Epithelial cell of prostate (primary cell): ENCODE results near the gene RSRC1.
A peak's percentile ranks its signal among the peaks of the same experiment; 100 is the strongest.

Experiments used
- DNase-seq: peaks from one replicate; pipeline ENCODE4 v3.0.0-alpha.2; 2011; ENCODE audit warnings: low read depth, low spot score
- H3K27ac ChIP-seq: fragments of 450-650 bp; 2 replicates; pipeline ENCODE4 v1.5.1; 2017; ENCODE audit warnings: mild to moderate bottlenecking

RSRC1 gene

DNA sequence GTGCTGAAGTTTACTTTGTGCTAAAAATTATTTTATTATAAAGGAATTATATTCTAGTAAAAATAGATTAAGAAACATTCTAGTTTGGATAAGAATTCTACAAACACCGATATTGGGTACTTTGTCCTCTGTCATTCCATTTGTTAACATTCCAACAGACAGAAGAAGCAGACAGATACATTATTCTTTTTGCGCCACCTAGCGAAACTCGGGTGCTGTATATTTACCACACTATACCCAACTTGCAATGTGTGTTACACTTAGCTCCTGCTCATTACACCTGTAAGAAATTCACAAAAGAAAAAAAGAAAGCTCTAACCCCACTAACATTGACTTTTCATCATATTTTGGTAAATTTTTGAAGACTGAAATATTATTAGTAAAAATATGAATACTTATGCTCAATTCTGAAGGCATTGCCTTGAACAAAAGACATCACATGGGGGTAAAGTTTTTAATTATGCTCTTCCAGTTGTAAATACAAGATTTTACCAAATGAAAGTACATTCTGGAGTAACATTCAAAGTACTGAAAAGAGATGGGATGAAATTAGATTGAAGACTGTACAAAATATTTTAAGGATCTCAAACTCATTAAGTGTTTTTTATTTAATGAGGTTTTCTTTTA is 324.6 kb downstream of the RSRC1 start:
- no peak for DNase-seq
- H3K27ac ChIP-seq = no peak overlapping the region

DNA sequence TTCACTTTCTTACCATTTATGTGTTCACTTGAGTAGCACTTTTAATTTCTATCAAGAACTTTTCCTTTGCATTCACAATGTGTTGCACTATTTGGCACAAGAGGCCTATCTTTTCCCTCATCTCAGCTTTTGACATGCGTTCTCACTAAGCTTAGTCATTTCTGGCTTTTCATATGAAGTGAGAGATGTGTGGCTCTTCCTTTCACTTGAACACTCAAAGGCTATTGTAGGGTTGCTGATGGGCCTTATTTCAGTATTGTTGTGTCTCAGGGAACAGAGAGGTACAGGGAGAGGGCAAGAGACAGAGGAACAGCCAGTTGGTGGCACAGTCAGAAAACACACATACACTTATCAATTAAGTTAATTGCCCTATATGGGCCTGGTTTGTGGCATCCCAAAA is 333.7 kb downstream of the RSRC1 start:
- no peak overlapping the region for H3K27ac ChIP-seq
- DNase-seq = no peak

DNA sequence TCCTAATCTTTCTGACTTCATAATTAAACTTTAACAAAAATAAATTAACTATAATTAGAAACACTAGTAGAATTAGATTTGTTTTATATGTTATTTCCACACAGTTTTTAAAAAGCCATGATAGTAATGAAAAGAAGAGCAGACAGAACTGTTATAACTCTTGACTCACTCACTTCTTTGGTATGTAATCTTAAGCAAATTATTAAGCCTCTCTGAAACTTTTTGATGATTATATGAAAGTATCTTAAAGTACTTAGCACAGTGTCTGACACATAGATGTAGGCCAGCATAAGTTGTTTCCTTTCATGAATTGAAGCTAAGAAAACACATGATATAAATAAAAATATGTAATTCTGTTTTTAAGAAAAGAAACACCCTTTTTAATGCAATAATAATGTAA is 337.5 kb downstream of the RSRC1 start:
- no peak overlapping the region for H3K27ac ChIP-seq
- DNase-seq = no peak

DNA sequence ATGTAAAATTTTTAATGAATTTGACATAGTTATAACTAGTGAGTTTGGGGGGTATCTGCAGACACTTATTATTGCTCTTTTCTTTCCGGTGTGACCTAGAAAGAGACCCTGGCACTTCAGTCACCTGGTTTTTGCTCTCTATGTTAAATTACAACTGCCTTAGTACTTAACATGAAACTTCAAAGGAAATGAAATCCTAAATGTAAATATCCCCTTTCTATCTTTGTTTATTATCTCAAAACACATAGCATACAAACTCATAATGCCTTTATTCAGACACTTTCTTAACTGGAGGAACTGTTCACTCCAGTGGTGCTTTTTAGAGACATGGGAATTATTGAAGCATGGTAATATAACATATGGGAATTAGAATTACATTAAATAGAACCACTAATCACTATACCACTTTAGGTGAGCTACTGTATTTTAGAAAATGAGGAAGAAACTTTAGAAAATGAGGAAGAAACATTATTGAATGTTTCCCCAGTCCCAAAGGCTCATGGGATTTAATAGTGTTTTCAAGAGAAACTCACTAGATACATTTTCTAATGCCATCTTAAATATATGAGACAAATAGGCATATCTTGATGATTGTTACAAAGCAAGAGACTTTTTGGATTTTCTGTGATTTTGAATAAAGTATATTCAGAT is 341.6 kb downstream of the RSRC1 start:
- H3K27ac ChIP-seq = no peak overlapping the region
- no peak for DNase-seq

DNA sequence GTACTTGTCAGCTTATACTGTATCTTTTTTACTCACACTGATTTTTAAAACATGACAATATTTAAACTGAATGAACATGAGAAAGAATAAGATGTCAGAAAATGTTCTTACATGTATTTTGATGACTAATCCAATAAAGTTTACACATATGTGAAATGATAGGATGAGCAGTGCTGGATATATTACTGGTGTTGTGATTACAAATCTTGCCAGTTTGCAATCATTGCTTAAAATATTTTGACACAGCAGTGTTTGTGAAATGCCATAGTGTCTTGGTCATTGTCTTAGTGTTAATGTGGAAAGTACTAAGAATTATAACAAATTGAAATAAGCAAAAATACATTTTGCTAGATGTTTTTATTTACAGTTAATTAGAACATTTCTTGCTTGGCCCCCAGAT is 342.4 kb downstream of the RSRC1 start:
- no peak for DNase-seq
- no peak overlapping the region for H3K27ac ChIP-seq

DNA sequence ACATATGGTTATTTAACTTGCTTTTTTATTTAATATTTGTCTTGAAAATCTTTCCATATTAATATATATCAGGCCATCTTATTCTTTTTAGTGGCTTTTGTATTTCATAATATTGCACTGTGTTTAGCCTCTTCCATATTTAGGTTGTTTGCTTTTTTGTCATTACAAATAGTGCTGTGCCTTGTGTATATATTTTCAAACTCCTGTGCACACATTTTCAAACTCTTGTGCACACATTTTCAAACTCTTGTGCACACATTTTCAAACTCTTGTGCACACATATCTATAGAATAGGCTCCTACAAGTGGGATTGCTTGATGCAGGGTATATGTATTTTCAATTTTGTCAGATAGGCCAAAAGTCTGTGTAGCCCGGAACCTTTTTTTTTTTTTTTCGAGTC is 343.1 kb downstream of the RSRC1 start:
- H3K27ac ChIP-seq = no peak overlapping the region
- DNase-seq = no peak

DNA sequence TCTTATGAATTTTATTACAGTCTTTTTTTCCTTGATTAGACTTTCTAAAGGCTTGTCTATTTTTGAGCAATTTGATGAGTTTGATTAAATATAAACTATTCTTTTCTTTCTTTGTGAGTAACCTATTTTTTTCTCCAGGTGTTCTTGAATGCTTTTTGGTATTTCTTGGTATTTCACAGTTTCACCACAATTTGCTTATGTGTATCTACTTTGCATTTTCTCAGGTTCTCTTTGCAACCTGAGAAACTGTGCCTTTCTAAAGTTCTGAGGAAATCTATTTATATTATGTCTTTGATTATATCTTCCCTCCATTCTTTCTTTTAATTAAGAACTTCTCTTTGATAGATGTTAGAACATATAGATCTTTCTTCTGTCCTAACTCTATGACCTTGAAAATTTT is 344.0 kb downstream of the RSRC1 start:
- no peak for DNase-seq
- H3K27ac ChIP-seq = no peak overlapping the region

DNA sequence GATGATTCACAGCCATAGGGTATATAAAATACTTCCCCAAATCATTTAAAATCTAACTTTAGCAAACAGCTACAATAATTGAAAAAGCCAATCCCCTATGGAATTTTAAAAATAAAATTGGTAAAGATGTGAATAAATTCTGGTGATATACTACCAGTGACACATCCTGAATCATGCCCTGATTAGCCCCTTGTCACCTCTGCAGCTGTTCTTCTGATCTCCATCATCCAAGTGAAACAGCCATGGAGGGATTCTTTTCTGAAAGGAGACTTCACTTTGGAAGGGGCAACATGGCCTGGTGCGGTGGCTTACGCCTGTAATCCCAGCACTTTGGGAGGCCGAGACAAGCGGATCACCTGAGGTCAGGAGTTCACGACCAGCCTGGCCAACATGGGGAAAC is 345.5 kb downstream of the RSRC1 start:
- DNase-seq = no peak
- H3K27ac ChIP-seq = no peak overlapping the region

DNA sequence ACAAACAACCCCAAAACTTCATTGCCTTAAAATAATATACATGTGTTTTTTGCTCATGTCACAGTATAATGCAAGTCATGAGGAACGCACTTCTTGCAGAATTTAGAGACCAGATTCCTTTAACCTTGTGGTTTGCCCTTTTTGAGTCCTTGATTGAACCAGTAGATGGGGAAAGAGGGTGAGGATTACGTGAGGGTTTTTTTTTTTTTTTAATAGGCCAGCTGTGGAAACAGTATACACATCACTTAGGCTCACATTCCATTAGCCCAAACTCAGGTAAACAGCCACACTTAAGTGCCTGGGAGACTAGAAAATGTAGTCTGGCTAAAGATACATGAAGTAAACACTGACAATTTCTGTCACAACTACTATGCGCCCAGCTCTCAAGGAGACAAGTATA is 346.2 kb downstream of the RSRC1 start:
- DNase-seq = no peak
- H3K27ac ChIP-seq = no peak overlapping the region

DNA sequence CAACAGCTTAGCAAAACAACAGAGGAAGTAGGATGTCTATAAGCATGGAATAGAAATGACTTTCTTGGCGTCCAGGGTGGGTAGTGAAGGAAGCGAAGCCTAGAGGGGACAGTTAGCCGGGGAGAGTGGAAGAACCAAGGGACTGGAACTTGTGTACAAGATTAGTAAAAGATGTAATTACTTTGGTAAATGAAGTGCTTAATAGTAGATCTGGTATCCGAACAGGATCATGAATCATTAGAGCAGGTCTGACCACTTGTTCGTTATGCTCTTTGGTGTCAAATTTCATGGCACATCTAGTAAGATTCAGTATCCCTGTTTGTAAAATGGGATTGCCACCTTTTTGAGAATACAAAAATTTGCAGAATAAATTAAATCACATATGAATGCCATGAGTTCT is 348.6 kb downstream of the RSRC1 start:
- DNase-seq = peak; percentile 37
- no peak overlapping the region for H3K27ac ChIP-seq

DNA sequence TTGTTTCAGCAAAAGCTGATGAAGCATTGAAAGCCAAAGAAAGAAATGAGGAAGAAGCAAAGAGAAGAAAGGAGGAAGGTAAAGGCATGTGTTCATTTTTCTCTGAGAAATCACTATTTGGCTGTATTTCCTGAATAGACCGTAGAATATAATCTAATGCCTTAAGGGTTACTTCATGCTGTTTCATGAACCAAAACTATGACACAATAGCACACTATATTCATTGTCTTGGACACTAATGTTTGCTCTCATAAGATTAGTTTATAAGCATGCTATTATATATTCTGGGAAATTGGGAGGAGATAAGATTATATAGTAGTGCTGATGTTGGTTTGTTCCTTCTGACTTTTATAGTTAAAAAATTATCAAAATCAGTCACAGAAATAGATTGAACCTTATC is 351.0 kb downstream of the RSRC1 start:
- peak overlapping the region; percentile 3 for H3K27ac ChIP-seq
- DNase-seq = no peak

DNA sequence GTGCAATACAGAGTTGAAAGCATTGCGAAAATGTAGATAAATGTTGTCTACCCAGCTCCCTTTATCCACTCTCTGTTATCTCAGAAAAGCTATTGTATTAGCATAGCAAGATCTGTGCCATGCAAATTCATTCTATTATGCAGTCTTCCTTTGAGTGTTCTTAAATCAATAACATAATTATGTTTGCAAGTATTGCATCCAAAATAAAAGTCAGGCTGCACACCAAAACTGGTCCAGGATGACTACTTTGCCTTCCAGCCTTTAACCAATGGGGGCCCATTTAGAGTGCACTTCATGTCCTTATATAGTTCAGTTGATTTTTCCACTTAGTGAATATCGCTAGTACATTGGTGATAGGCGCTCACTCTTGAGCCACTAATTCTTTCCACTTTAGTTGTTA is 353.7 kb downstream of the RSRC1 start:
- no peak for DNase-seq
- H3K27ac ChIP-seq = no peak overlapping the region

DNA sequence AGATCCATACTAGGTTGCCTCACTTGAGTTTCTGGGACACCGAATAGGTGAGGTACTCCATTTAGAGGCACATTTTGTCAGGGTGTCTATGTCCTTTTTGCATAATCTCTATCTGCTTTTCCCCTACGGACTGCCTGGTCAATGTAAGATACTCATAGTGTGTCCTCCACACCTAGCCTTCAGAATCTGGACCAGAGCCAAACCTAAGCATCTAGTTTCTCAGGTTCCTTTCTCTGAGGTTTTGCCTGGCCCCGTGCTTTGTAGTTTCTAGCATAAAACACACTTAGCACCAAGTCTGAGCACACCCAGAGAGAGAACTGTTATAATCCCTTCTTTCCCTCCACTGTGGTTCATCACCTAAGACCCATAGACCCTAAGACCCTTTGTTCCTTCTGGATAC is 355.2 kb downstream of the RSRC1 start:
- no peak for DNase-seq
- H3K27ac ChIP-seq = no peak overlapping the region

DNA sequence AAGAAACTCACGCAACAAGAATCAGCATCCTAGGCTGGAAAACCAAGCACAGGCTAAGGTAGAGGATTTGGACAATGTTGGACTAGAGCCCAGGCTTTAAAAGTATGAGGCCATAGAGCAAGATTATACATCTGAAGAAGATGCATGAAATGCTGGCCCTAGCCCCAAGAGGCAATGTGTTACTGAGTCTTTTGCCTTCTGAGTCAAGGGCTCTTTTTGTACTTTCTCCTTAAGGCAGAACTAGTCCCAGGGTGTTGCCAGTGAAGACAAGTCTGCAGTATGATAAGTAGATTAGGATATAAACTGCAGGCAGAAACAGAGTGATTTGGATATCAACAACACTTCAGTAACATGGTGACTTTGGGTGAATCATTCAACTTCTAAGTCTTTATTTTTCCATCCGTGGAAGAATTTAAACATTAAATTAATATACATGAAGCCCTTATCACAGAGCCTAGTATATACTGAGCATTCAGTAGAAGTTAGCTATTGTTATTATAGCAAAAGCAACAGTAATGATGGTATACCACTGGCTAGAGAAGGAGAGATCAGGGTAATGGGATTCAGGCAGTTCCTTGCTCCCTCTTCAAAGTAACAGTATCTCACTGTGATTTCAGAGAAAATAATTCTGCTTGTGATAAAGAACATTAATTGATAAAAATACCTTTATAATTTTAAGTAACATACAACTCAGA is 361.2 kb downstream of the RSRC1 start:
- DNase-seq = no peak
- H3K27ac ChIP-seq = no peak overlapping the region

DNA sequence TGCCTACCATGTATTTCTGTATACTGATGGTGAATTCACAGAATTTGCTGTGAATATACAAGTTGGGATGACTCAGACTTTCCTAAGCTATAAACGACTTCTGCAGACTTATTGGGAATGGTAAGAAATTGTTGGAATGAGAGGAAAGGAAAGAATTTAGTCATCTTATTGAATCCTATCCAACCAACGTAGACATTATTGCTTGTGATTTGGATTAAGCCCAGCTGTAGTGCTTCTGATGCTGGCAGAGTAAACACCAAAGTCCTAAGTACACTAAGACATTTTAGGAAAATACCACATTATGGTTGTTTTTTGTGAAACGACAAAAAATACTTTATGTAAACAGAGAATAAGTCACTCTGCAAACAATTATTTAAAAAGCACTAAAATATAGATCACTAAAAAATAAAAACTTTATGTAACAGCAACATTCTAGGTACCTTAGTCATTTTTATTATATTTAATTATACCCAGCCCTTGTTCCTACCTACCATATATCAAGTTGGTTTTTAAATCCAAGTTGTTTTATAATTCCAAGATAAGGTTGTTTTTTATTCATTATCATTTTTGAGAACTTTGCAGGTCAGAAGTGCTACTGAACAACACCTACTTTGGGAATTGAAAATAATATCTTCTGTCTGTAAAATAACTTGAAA is 361.9 kb downstream of the RSRC1 start:
- H3K27ac ChIP-seq = no peak overlapping the region
- no peak for DNase-seq

DNA sequence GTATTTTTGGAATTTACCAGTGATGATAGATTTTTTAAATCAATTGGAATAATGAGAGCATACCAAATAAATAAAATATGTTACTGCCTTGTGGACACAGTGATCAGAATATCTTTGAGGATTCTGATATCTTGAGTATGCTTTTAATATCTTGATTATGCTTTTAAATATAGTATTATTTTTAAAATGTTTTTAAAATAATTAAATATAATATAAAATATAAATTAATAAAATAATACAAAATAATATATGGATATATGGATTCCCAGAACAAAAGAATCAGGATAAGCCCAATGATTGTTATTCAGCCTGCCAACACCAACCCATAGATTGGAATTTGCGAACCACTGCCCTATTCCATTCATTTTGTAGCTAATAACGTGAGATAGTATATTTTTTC is 369.2 kb downstream of the RSRC1 start:
- DNase-seq = no peak
- no peak overlapping the region for H3K27ac ChIP-seq

DNA sequence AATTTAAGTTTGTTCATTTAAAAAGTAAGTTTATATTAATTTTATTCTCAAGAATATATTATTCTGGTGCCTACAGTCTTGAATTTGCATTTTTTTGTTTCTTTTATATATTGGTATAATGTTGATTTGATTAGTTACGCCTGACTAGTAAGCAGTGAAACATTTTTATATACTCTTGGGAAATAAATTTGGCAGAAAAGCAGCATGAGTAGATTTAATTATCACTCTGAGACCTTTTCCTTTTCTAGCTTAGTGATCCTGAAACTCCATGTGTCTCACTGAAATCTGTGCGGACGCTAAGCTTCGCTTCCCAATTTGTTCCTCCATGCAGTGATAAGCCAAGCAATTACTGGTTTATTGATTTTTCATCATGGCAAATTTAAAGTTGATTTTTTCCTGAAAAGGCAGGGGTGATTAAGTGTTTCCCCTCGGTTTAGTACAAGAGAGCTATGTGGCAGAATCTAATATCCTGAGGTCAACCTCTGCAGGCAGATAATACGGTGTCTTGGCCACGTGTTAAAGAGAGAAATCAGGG is 373.9 kb downstream of the RSRC1 start:
- DNase-seq = no peak
- H3K27ac ChIP-seq = no peak overlapping the region

DNA sequence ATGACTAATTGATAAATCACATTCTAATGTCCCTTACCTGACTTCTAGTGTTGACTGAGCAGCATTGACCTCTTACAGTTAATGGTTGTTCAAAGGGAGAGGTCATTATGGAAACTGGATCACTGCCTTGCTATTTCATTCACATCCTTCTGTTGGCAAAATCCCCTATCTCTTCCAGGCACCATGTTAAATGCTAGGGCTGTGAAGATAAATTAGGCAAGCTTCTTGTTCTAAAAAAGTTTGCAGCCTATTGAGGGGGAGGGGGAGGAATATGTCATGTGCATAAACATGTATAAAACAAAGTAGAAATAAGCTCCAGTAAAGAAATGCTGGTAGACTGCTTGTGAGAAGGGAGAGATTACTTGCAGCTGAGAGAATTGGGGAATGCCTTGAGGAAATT is 376.3 kb downstream of the RSRC1 start:
- DNase-seq = no peak
- H3K27ac ChIP-seq = no peak overlapping the region

DNA sequence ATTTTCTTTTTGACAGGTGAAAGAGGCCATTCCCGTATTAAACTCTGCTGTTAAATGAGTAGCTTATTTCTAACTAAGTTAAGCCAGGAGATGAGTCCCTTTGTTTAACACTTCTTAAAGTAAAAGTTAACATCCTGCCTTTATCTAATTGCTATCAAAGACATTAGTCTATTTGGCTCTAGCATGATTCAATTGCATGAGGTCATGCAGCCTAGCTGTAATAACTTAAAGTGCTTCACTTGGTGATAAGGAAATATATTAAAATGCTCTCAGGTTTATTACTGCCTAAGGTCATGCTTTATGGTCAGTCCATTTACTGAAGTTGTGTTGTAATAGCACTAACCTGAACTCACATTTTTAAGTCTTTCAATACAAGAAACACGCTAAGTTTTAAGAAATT is 378.8 kb downstream of the RSRC1 start:
- DNase-seq = no peak
- H3K27ac ChIP-seq = no peak overlapping the region

DNA sequence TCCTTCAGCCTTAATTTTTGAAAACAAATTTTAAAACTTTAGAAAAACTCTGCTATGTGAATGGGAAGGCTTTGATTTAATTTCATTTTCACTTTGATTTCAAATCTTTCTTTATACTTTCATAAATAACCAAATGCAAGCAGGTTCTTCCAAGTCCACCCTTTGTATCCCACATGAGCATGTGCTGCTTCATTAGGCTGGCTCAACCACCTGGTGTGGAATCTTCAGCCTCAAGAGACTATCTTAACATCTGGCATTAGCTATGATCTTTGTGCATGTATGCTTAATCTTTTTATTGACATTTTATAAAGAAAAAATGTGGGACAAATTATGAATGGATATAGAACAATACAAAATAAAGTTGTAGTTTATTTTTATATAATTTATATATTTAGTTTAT is 379.3 kb downstream of the RSRC1 start:
- no peak overlapping the region for H3K27ac ChIP-seq
- no peak for DNase-seq

DNA sequence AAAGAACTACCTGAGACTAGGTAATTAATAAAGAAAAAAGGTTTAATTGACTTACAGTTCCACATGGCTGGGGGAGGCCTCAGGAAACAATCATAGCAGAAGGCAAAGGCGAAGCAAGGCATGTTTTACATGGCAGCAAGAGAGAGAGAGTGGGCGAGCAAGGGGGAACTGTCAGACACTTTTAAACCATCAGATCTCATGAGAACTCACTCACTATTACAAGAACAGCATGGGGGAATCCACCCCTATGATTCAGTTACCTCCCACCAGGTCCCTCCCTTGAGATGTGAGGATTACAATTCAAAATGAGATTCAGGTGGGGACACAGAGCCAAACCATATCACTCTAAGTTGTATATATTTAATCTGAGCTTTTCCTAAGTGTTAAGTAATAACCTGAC is 382.1 kb downstream of the RSRC1 start:
- no peak overlapping the region for H3K27ac ChIP-seq
- no peak for DNase-seq
